T-helper 1 cell treated with Interleukin-12 subunit alpha and Interleukin-12 subunit beta and Interleukin-4 antibody, amounts not matched to agents 30 ng/mL and 1 ng/mL, for 36 hours (primary cell): ENCODE data around the gene WDR45. TPM values are rescaled to one million over a fixed set of nuclear protein-coding genes. Genes with fewer than 3 reads are reported as not detected.
"Not testable (repeated sequence)": the region's sequence is repeated elsewhere in the genome, so short reads cannot be mapped to it uniquely, and the experiment has no call there.

Experiments
- intact Hi-C: fragments of 100-400 bp; cut with micrococcal nuclease; formaldehyde crosslinking; loops from one replicate; pipeline ENCODE4 v1.15.1; 2024
- total RNA-seq: library from RNA; stranded (reverse); gene quantifications from 2 replicates; pipeline ENCODE4 v1.2.3, GENCODE V29; 2022

WDR45 gene
- total RNA-seq = 68.7 and 71.5 TPM in 2 replicates

- intact Hi-C loops = loop anchor here (1.0 kb wide), 5 partner anchors 22 to 77 kb away; partner anchors contain the start of genes GPKOW, GRIPAP1 and TFE3
Measured at GRCh38 chrX:49079489-49080428, at the start of gene WDR45. Gene WDR45 (minus strand): TSS chrX:49079887. CDS start chrX:49078095, 1,792 bp downstream.

DNA sequence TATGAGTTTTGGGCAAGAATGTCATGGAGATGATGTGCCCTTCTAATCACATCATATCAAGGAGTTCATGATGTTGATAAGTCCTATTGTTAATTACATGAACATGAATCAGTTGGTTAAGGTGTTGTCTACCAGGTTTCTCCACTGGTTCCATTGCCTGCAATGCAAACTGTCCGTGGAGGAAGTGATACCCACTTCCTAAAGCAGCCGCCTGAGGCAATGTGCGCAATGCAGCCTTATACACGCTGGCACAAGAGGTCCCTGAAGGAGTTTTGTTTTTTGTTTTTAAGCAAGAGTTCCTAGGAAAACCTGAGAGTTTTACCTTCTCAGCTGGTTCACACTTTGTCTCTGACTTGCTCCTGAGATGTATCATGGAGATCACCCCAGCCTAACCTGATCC is 49.7 kb upstream of the WDR45 start:
- intact Hi-C loops = no loop called here

DNA sequence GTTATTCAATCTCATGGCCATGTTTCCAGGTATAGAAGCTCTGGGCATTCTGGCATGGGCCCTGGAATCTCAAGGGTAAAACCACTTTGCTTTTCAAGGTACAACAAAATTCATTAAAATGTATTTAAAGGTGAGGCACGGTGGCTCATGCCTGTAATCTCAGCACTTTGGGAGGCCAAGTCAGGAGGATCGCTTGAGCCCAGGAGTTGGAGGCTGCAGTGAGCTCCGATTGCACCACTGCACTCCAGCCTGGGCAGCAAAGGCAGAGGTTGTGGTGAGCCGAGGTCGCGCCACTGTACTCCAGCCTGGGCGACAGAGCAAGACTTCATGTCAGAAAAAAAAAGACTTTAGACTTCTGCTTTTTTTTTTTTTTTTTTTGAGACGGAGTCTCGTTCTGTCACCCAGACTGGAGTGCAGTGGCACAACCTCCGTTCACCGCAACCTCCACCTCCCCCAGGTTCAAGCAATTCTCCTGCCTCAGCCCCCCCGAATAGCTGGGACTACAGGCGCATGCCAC is 48.1 kb upstream of the WDR45 start:
- intact Hi-C loops = not testable (repeated sequence)

GRCh38 chrX:49122499-49122898 is 42.8 kb upstream of the WDR45 start:
- intact Hi-C loops = loop anchor here (2.0 kb wide), 3 partner anchors 50 to 632 kb away; no protein-coding TSS in a partner anchor

DNA sequence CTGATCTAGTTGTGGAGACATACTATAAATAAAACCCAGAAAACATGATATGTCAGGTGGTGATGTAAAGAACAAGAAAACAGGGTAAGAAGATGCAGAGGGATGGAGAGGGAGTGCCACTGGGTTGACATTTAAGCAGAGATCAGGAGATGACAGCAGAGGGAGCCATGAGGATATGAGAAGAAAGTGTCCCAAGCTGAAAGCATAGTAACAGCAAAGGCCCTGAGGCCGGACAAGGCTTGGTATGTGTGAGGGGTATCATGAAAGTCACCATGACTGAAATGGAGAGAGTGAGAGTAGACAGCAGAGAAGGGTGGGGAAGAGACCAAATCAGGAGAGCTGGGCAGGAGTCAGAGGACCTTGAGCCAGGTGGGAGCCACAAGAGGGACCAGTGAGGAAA is 40.4 kb upstream of the WDR45 start:
- intact Hi-C loops = no loop called here

DNA sequence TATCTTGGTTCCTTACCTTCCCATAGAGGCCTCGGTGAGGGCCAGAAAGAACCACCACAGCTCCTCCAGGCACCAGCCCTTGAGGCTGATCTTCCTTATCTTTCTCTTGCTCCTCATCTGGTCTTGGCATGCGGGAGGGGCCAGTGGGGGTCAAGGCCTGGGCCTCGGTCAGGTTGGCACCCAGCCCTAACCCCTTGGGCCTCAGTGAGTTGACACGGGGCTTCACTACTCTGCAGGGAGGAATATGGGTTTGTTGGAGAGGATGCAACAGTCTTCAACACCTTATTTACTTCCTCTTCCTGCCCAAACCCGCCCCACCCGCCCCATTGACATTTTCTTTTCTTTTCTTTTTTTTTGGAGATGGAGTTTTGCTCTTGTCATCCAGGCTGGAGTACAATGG is 37.9 kb upstream of the WDR45 start:
- intact Hi-C loops = no loop called here

DNA sequence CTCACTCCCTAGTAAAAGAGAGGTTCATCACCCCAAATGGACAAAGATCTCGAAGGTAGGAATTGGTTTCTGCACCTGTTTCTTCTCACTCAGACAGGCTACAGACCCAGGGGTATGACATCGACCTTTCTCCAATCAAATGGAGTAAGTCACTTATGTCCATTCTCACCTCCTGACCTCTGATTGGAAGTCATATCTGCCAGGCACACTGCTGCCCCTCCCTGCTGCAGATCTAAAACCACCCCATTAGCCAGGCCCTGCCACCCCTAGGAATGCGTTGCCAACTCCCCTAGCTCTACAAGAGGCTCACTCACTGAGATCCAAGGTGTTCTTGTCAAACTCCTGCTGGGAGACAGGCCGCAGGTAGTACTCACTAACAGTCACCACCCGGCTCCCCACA is 37.0 kb upstream of the WDR45 start:
- intact Hi-C loops = no loop called here

DNA sequence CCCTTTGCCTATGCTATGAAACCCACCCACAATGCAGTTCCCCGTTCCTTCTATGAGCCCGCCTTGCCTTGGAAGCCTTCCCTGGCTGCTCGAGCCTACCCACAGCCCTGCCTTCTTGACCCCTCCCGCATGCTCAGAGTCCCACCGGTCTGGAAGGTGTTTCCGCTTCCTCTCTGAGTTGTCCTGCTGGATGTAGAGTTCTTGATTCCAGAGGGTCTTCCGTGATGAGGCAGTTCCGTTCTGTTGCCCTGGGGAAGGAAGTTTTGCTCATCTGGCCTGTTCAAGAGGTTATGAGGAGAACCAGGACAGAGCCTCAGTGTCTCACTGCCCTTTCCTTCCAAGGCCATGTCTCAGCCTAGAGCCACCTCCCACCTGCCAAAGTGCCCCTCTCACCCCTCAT is 36.4 kb upstream of the WDR45 start:
- intact Hi-C loops = no loop called here

DNA sequence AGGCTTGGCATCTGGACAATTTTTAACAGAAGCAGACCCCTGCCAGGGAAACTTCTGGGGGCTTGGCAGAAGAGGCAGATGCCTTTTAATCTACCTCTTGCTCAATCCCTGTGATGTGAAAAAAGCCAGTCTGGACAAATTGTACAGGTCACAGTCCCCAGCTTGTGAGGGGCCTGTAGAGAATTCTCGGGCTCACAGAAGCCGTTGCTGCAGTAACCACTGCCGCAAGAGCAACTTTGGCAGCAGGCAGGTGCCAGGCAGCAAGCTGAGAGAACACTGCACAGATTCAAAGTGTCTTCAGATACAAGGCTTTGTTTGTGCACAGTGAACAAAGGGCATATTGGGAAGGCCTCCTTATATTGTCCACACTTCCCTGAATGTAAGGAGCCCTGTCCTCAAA is 32.1 kb upstream of the WDR45 start:
- intact Hi-C loops = no loop called here

DNA sequence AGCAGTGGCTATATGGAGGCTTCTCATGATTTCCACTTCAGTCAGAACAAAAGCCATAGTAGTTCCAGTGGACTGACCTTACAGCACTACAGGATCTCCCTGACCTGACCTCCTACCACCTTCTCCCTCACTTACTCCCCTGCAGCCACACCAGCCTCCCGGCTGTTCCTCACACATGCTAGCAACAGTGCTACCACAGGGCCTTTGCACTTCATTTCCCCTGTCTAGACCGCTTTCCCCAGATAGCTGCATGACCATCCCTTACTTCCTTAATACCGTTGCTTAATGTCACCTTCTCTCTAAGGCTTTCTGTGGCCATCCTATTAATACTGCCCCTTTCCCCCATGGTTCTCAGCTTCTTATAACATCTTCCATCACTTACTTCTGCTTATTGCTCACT is 30.7 kb upstream of the WDR45 start:
- intact Hi-C loops = no loop called here

GRCh38 chrX:49108641-49109040 is 29.0 kb upstream of the WDR45 start:
- intact Hi-C loops = no loop called here

DNA sequence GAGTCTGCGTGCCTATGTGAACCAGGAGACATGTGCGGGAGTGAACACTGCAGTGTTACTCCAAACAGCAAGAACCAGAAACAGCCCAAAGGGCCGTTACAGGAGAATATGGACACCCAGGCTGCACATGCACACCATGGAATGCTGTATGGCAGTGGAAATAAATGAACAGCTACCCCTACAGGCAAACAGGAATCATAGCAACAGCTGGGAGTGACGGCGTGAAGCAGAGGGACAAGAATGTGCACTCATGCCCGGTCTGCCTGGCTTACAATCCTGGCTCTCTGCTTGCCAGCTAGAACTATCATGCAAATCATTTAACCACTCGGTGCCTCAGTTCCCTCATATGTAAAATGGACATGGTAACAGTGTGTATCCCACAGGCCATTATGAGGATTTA is 27.2 kb upstream of the WDR45 start:
- intact Hi-C loops = no loop called here

DNA sequence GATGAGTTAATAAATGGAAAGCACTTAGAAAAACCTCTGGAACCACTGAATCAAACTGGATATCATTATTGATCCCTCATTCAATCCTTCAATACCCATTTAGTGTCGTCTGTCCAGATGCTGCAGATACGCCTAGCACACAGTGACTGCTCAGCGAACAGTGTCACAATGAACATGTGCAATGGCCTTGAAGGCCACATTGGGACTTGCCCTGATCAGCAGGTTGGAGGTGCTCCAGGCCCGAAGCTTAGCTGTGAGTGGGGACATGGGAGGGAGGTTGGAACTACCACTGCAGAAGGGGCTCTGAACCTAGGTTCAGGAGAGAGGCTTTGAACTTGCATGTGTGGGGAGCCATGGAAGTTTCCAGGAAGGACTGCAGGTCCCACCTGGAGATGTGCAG is 26.6 kb upstream of the WDR45 start:
- intact Hi-C loops = no loop called here

- intact Hi-C loops = loop anchor here (5.0 kb wide), 1 partner anchor 164 kb away; the partner anchor contains the start of gene PPP1R3F
Measured at GRCh38 chrX:49103637-49104036, 23.9 kb upstream of the WDR45 start.

- intact Hi-C loops = loop anchor here (5.0 kb wide), 1 partner anchor 165 kb away; the partner anchor contains the start of gene PPP1R3F
Measured at GRCh38 chrX:49102190-49102589, 22.5 kb upstream of the WDR45 start.

GRCh38 chrX:49101629-49101984 is 21.9 kb upstream of the WDR45 start:
- intact Hi-C loops = loop anchor here (1.0 to 5.0 kb wide), 12 partner anchors 22 to 205 kb away; partner anchors contain the start of genes GPKOW, GRIPAP1, PPP1R3F and PQBP1

DNA sequence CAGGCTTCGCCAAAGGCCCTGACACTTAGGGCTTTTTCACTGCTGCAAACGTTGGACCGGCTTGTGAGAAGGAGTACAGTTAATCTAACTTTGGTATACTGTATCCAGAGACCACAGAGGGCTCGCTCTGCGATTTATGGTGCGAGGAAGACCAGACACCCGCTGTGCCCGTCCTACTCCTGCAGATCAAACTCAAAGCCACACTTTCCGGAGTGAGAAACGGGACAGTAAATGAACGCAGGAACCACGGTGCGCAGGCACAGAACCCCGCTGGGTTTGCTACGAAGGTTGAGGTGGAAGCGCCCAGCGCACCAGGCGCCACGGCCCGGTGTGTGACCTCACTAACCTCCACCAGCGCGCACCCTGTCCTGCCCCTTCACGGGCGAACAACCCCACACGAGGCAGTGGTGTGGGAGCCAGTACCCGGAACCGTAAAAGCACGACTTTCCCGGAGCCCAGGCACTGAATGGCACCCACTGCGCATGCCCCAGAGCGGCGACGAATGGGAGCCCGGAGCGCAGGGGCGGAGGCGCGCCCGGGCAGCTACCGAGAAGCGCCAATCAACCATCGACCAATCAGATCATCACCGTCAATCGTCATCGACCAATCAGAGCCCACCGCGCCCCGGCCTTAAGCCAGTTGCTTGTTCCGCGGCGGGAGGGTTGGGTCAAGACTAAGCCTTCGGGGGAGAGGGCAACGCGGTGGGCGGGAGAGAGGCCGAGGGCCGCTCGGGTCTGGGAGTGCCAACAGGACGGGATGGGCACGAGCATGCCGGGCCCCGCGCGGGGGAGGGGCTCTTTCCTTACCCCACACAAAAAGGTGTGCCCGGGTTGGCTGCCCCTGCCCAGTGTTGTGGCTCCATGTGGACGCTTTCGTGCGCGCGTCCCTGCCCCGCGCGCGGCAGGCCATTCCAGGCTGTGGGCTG is 21.3 kb upstream of the WDR45 start:
- intact Hi-C loops = loop anchor here (1.0 to 5.0 kb wide), 12 partner anchors 22 to 204 kb away; partner anchors contain the start of genes GPKOW, GRIPAP1, PPP1R3F and PQBP1

GRCh38 chrX:49096419-49096818 is 16.7 kb upstream of the WDR45 start:
- intact Hi-C loops = no loop called here

DNA sequence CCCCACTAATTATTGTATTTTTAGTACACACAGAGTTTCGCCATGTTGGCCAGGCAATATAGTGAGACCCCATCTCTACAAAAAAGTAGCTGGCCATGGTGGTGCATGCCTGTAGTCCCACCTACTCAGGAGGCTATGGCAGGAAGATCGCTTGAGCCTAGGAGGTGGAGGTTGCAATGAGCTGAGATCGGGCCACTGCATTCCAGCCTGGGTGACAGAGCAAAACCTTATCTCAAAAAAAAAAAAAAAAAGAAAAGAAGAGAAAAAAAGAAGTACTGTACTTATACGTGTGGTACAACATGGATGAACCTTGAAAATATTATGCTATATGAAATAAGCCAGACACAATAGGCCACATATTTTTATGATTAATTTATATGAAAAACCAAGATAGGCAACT is 9.9 kb upstream of the WDR45 start:
- intact Hi-C loops = no loop called here

DNA sequence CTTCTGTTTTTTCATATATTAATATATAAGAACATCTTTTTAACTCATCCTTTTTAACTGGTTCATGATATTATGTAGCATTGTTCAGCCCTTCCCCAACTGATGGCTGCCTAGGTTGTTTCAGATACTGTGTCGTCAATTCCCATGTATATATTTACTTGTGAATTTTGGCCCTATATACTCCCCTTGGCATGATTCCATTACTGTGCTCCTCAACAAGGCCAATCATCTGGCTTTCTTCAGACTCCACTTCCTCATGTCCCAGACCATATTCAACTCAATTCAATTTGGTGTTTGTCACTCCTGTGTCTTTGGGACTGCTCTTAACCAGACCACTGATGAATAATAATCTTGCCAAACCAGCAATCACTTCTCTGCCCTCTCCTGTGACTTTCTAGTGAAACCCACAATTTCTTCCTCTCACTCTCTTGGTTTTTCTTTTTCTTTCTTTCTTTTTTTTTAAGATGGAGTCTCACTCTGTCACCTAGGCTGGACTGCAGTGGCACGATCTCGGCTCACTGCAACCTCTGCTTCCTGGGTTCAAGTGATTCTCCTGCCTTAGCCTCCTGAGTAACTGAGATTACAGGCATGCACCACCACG is 2.7 kb upstream of the WDR45 start:
- intact Hi-C loops = no loop called here

GRCh38 chrX:49077941-49078340 is 1.7 kb downstream of the WDR45 start:
- intact Hi-C loops = no loop called here
